ENCODE results near the gene CLASP2. TPM values are rescaled to one million over a fixed set of nuclear protein-coding genes. Genes with fewer than 3 reads are reported as not detected.
A peak's percentile ranks its signal among the peaks of the same experiment; 100 is the strongest.

Gene CLASP2
- total and polyA plus RNA-seq, 5 donors from 2014 or later = 7.9 to 65.9 (median 13.3) TPM

DNA sequence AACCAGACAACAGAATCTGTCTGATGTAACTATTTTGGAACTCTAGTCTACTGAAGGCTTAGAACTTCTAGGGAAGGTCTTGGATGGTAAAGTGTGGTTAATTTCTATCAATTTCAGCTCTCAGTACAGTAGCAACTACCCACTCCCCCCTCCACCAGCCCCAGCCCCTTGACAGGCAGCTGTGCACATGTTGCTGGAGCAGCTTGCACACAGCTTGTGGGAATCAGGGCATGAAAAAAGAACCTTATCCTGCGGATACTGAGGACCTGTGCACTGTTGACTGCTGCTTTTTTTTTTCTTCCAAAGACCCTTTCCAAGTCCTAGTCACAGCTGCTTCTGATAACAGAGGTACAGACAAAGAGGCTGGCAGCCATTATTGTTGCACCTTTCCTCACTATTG lies 196.3 kb downstream of the CLASP2 start:
- H3K4me3 ChIP-seq (ENCODE audit: low read depth, low read length) = no peak overlapping the region
- peaks cover 54% of the 10 kb centered on the region for H3K36me3 Mint-ChIP-seq
- no peaks in the 10 kb centered on the region for H3K27me3 ChIP-seq (ENCODE audit: control insufficient read depth, insufficient read depth, low read length)
- no peak overlapping the region for H3K27ac ChIP-seq (ENCODE audit: insufficient read depth, low read length, poor library complexity, severe bottlenecking)
- H3K36me3 ChIP-seq (ENCODE audit: control insufficient read depth, insufficient read depth, low read length) = peaks cover 20% of the 10 kb centered on the region
- no peak overlapping the region for H3K27ac Mint-ChIP-seq
- ATAC-seq (ENCODE audit: low read depth in 2 of 2) (no peak), DNase-seq (no peak)
- H3K4me1 Mint-ChIP-seq = peaks cover 0 to 12% (median 6%) of the 10 kb centered on the region in 4 donors
- peaks cover 2 to 14% (median 8%) of the 10 kb centered on the region in 7 donors for H3K9me3 Mint-ChIP-seq
- H3K4me1 ChIP-seq (ENCODE audit: control insufficient read depth, insufficient read depth, low read length, poor library complexity, severe bottlenecking) = no peaks in the 10 kb centered on the region
- H3K27me3 Mint-ChIP-seq = no peaks in the 10 kb centered on the region
- no peak overlapping the region for H3K4me3 Mint-ChIP-seq
- H3K9me3 ChIP-seq (ENCODE audit: control insufficient read depth in 2 of 2, low read length in 2 of 2) = peaks cover 1 to 6% of the 10 kb centered on the region in 2 experiments

GRCh38 chr3:33513262-33513863 lies 204.7 kb downstream of the CLASP2 start:
- ATAC-seq (ENCODE audit: low read depth in 2 of 2) (no peak), DNase-seq (no peak)
- peaks cover 0 to 3% (median 0%) of the 10 kb centered on the region in 7 donors for H3K9me3 Mint-ChIP-seq
- no peak overlapping the region for H3K27ac Mint-ChIP-seq
- no peak overlapping the region for H3K4me3 ChIP-seq (ENCODE audit: low read depth, low read length)
- peaks cover 50% of the 10 kb centered on the region for H3K36me3 ChIP-seq (ENCODE audit: control insufficient read depth, insufficient read depth, low read length)
- H3K4me1 ChIP-seq (ENCODE audit: control insufficient read depth, insufficient read depth, low read length, poor library complexity, severe bottlenecking) = no peaks in the 10 kb centered on the region
- peaks cover 54% of the 10 kb centered on the region for H3K36me3 Mint-ChIP-seq
- H3K27ac ChIP-seq (ENCODE audit: insufficient read depth, low read length, poor library complexity, severe bottlenecking) = no peak overlapping the region
- H3K27me3 Mint-ChIP-seq = no peaks in the 10 kb centered on the region
- no peaks in the 10 kb centered on the region for H3K27me3 ChIP-seq (ENCODE audit: control insufficient read depth, insufficient read depth, low read length)
- H3K9me3 ChIP-seq (ENCODE audit: control insufficient read depth in 2 of 2, low read length in 2 of 2) = no peaks in the 10 kb centered on the region
- no peak overlapping the region for H3K4me3 Mint-ChIP-seq
- peaks cover 0 to 2% (median 0%) of the 10 kb centered on the region in 4 donors for H3K4me1 Mint-ChIP-seq

DNA sequence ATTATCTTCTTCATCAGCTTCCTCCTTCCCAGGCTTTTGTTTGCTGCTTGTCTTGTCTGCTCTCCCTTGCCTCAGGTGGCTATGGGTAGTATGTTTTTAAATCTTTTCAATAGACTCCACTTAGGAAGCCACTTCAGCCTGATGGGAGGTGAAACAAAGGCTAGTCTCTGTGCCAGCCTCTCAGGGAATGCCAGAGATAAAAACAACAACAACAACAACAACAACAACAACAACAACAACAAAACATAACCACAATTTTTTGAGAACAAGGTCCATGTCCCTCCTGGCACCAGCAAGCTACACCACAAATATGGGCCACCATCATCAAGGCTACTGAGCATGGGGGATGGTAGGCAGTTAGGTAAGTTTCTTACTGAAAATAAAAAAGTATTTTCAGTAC lies 213.0 kb downstream of the CLASP2 start:
- no peaks in the 10 kb centered on the region for H3K4me1 ChIP-seq (ENCODE audit: control insufficient read depth, insufficient read depth, low read length, poor library complexity, severe bottlenecking)
- H3K36me3 ChIP-seq (ENCODE audit: control insufficient read depth, insufficient read depth, low read length) = peaks cover 35% of the 10 kb centered on the region
- Mint-ChIP-seq H3K9me3 (peaks cover 0 to 9% (median 2%) of the 10 kb centered on the region in 7 donors), H3K4me3 (no peak overlapping the region), H3K27ac (peak overlapping the region in 1 of 3 donors; percentile 8), H3K27me3 (no peaks in the 10 kb centered on the region), H3K36me3 (peaks cover 51% of the 10 kb centered on the region), H3K4me1 (peaks cover 0 to 4% (median 0%) of the 10 kb centered on the region in 4 donors)
- ATAC-seq (ENCODE audit: low read depth in 2 of 2) = no peak
- no peaks in the 10 kb centered on the region for H3K9me3 ChIP-seq (ENCODE audit: control insufficient read depth in 2 of 2, low read length in 2 of 2)
- H3K4me3 ChIP-seq (ENCODE audit: low read depth, low read length) = no peak overlapping the region
- DNase-seq = no peak
- no peak overlapping the region for H3K27ac ChIP-seq (ENCODE audit: insufficient read depth, low read length, poor library complexity, severe bottlenecking)
- no peaks in the 10 kb centered on the region for H3K27me3 ChIP-seq (ENCODE audit: control insufficient read depth, insufficient read depth, low read length)

GRCh38 chr3:33496449-33496848 lies 221.6 kb downstream of the CLASP2 start:
- peaks cover 0 to 2% (median 0%) of the 10 kb centered on the region in 4 donors for H3K4me1 Mint-ChIP-seq
- no peak overlapping the region for H3K4me3 ChIP-seq (ENCODE audit: low read depth, low read length)
- H3K9me3 ChIP-seq (ENCODE audit: control insufficient read depth in 2 of 2, low read length in 2 of 2) = peaks cover 0 to 3% of the 10 kb centered on the region in 2 experiments
- peaks cover 32% of the 10 kb centered on the region for H3K36me3 Mint-ChIP-seq
- DNase-seq (no peak), ATAC-seq (ENCODE audit: low read depth in 2 of 2) (no peak)
- no peak overlapping the region for H3K4me3 Mint-ChIP-seq
- H3K27me3 ChIP-seq (ENCODE audit: control insufficient read depth, insufficient read depth, low read length) = no peaks in the 10 kb centered on the region
- H3K9me3 Mint-ChIP-seq = peaks cover 0 to 10% (median 0%) of the 10 kb centered on the region in 7 donors
- H3K36me3 ChIP-seq (ENCODE audit: control insufficient read depth, insufficient read depth, low read length) = peaks cover 22% of the 10 kb centered on the region
- no peak overlapping the region for H3K27ac ChIP-seq (ENCODE audit: insufficient read depth, low read length, poor library complexity, severe bottlenecking)
- H3K27me3 Mint-ChIP-seq = no peaks in the 10 kb centered on the region
- no peak overlapping the region for H3K27ac Mint-ChIP-seq
- no peaks in the 10 kb centered on the region for H3K4me1 ChIP-seq (ENCODE audit: control insufficient read depth, insufficient read depth, low read length, poor library complexity, severe bottlenecking)

GRCh38 chr3:33491721-33492120 lies 226.3 kb downstream of the CLASP2 start:
- H3K9me3 ChIP-seq (ENCODE audit: control insufficient read depth in 2 of 2, low read length in 2 of 2) = no peaks in the 10 kb centered on the region
- DNase-seq (no peak), ATAC-seq (ENCODE audit: low read depth in 2 of 2) (no peak)
- H3K27ac Mint-ChIP-seq = no peak overlapping the region
- H3K4me1 ChIP-seq (ENCODE audit: control insufficient read depth, insufficient read depth, low read length, poor library complexity, severe bottlenecking) = no peaks in the 10 kb centered on the region
- H3K4me1 Mint-ChIP-seq = peaks cover 0 to 2% (median 0%) of the 10 kb centered on the region in 4 donors
- no peaks in the 10 kb centered on the region for H3K36me3 ChIP-seq (ENCODE audit: control insufficient read depth, insufficient read depth, low read length)
- H3K27ac ChIP-seq (ENCODE audit: insufficient read depth, low read length, poor library complexity, severe bottlenecking) = no peak overlapping the region
- no peaks in the 10 kb centered on the region for H3K9me3 Mint-ChIP-seq
- H3K27me3 Mint-ChIP-seq = no peaks in the 10 kb centered on the region
- H3K4me3 Mint-ChIP-seq = no peak overlapping the region
- H3K4me3 ChIP-seq (ENCODE audit: low read depth, low read length) = no peak overlapping the region
- peaks cover 10% of the 10 kb centered on the region for H3K36me3 Mint-ChIP-seq
- H3K27me3 ChIP-seq (ENCODE audit: control insufficient read depth, insufficient read depth, low read length) = no peaks in the 10 kb centered on the region

DNA sequence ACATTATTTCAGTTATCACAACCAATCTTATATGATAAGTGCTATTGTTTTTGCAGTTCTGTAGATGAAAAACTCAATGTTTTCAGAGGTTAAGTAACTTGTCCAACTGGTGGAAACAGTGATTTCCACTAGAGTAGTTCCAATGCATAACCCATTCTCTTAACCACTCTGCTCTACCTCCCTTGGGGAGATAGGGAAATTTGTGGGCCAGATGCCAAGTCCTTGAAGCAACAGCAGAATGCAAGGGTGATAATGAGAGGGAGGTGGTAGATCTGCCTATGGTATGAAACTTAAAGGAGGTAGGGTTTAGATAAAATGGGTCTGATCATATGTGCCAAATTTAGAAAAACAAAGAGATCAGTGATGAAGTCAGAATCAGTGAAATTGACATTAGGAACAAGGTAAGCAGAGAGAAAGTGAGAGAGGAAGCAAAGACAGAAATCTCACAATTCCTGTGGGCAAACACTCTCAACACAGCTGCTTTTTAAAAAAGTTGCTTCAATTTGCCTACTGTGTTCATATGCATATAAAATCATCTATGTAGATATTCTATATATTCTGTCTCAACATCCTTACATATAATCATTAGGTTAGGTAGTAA lies 227.3 kb downstream of the CLASP2 start:
- Mint-ChIP-seq H3K27me3 (no peaks in the 10 kb centered on the region), H3K9me3 (no peaks in the 10 kb centered on the region), H3K36me3 (peaks cover 10% of the 10 kb centered on the region), H3K4me1 (peaks cover 0 to 2% (median 0%) of the 10 kb centered on the region in 4 donors), H3K27ac (peak overlapping the region in 1 of 3 donors; percentile 5), H3K4me3 (no peak overlapping the region)
- no peak overlapping the region for H3K27ac ChIP-seq (ENCODE audit: insufficient read depth, low read length, poor library complexity, severe bottlenecking)
- no peak for ATAC-seq (ENCODE audit: low read depth in 2 of 2)
- no peak overlapping the region for H3K4me3 ChIP-seq (ENCODE audit: low read depth, low read length)
- H3K4me1 ChIP-seq (ENCODE audit: control insufficient read depth, insufficient read depth, low read length, poor library complexity, severe bottlenecking) = no peaks in the 10 kb centered on the region
- no peaks in the 10 kb centered on the region for H3K36me3 ChIP-seq (ENCODE audit: control insufficient read depth, insufficient read depth, low read length)
- H3K9me3 ChIP-seq (ENCODE audit: control insufficient read depth in 2 of 2, low read length in 2 of 2) = no peaks in the 10 kb centered on the region
- H3K27me3 ChIP-seq (ENCODE audit: control insufficient read depth, insufficient read depth, low read length) = no peaks in the 10 kb centered on the region
- no peak for DNase-seq

DNA sequence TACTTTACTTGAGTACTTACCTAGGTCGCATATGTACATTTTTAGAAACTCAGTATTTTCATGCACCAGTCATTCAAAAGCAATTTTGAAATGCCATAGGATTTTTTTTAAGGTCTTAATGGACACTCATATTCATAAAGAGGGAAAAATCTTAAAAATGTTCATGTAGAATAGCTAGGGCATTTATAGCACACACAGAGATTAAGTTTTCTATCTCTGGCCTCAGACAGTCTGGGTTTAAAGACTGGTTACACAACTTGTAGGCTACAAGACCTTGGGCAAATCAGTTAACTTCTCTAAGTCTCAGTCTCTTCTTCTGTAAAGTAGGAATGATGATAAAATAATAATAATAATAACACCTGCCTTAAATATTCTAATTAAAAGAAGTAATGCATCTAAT lies 229.4 kb downstream of the CLASP2 start:
- H3K36me3 ChIP-seq (ENCODE audit: control insufficient read depth, insufficient read depth, low read length) = no peaks in the 10 kb centered on the region
- H3K27ac ChIP-seq (ENCODE audit: insufficient read depth, low read length, poor library complexity, severe bottlenecking) = no peak overlapping the region
- no peaks in the 10 kb centered on the region for H3K9me3 Mint-ChIP-seq
- H3K9me3 ChIP-seq (ENCODE audit: control insufficient read depth in 2 of 2, low read length in 2 of 2) = no peaks in the 10 kb centered on the region
- H3K27me3 Mint-ChIP-seq = no peaks in the 10 kb centered on the region
- H3K27ac Mint-ChIP-seq = no peak overlapping the region
- H3K4me3 ChIP-seq (ENCODE audit: low read depth, low read length) = no peak overlapping the region
- H3K4me1 ChIP-seq (ENCODE audit: control insufficient read depth, insufficient read depth, low read length, poor library complexity, severe bottlenecking) = no peaks in the 10 kb centered on the region
- H3K4me3 Mint-ChIP-seq = no peak overlapping the region
- no peaks in the 10 kb centered on the region for H3K27me3 ChIP-seq (ENCODE audit: control insufficient read depth, insufficient read depth, low read length)
- H3K4me1 Mint-ChIP-seq = no peaks in the 10 kb centered on the region
- H3K36me3 Mint-ChIP-seq = peaks cover 10% of the 10 kb centered on the region
- ATAC-seq (ENCODE audit: low read depth in 2 of 2) = no peak
- no peak for DNase-seq

- no peaks in the 10 kb centered on the region for H3K9me3 ChIP-seq (ENCODE audit: control insufficient read depth in 2 of 2, low read length in 2 of 2)
- no peaks in the 10 kb centered on the region for H3K36me3 ChIP-seq (ENCODE audit: control insufficient read depth, insufficient read depth, low read length)
- peaks cover 10% of the 10 kb centered on the region for H3K36me3 Mint-ChIP-seq
- H3K4me1 Mint-ChIP-seq = no peaks in the 10 kb centered on the region
- no peak overlapping the region for H3K27ac Mint-ChIP-seq
- H3K4me3 Mint-ChIP-seq = no peak overlapping the region
- no peaks in the 10 kb centered on the region for H3K9me3 Mint-ChIP-seq
- H3K27ac ChIP-seq (ENCODE audit: insufficient read depth, low read length, poor library complexity, severe bottlenecking) = no peak overlapping the region
- H3K27me3 ChIP-seq (ENCODE audit: control insufficient read depth, insufficient read depth, low read length) = no peaks in the 10 kb centered on the region
- H3K4me3 ChIP-seq (ENCODE audit: low read depth, low read length) = no peak overlapping the region
- no peaks in the 10 kb centered on the region for H3K27me3 Mint-ChIP-seq
- no peaks in the 10 kb centered on the region for H3K4me1 ChIP-seq (ENCODE audit: control insufficient read depth, insufficient read depth, low read length, poor library complexity, severe bottlenecking)
- no peak for DNase-seq
- no peak for ATAC-seq (ENCODE audit: low read depth in 2 of 2)
Observed at GRCh38 chr3:33488246-33488645, 229.8 kb downstream of the CLASP2 start.

Measured in CD4-positive, CD25-positive, alpha-beta regulatory T cell (primary cell).